OCI-LY1 (cell line): ENCODE data around the gene VAPB.

Experiments
- EZH2 ChIP-seq: fragments of 200-600 bp; sonication (generic), shearing (Covaris generic); IDR thresholded peaks from 2 replicates; pipeline ENCODE4 v1.8.0; 2017; ENCODE audit warnings: borderline replicate concordance, mixed run types, mild to moderate bottlenecking, antibody characterized with exemption, low read length, moderate library complexity, mixed read lengths
- TF ChIP-seq, protein P1 (sequence below): fragments of 200-600 bp; sonication (generic), shearing (Covaris generic); IDR thresholded peaks from 2 replicates; pipeline ENCODE4 v1.5.1; 2017; ENCODE audit warnings: mild to moderate bottlenecking, antibody characterized with exemption, low read length, moderate library complexity, mixed read lengths

DNA sequence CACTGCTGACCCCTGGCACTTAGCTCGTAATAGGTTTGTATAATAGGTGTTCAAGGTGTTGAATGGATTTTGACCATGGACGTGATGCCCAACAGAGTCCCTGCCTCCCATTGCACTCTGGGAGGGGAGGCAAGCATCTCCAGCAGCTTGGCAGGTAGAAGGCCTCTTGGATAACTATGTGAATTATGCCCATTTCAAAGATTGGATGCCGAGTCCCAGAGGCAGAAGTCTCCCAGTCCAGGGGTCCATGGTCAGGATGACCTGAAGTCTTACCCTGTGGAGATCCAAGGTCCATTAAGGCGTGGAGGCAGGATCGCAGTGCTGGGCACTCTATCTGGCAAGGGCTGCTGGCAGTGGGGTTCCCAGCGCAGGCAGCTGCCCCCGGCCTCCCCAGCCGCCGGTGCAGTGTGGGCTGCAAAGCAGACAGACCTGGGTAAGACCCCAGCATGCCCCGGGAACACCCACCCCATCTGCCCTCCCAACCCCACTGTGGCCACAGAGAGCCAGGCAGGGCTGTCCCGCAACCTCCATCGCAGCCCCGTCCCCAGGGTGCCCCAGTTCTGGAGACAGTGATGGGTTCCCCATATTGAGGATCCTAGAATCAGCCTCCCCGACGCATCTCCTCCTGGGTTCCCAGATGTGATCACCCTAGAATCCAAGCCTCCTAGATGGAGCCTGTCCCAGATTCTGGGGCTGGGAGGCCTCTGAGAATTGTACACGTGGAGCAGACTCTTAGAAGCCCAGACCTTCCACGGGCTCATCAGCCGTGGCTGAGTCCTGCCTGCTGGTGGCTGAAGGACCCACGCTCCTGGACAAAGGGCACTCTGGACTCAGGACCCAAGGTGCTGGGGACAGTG, 81.5 kb downstream of the VAPB start:
- TF ChIP-seq, protein P1, sequence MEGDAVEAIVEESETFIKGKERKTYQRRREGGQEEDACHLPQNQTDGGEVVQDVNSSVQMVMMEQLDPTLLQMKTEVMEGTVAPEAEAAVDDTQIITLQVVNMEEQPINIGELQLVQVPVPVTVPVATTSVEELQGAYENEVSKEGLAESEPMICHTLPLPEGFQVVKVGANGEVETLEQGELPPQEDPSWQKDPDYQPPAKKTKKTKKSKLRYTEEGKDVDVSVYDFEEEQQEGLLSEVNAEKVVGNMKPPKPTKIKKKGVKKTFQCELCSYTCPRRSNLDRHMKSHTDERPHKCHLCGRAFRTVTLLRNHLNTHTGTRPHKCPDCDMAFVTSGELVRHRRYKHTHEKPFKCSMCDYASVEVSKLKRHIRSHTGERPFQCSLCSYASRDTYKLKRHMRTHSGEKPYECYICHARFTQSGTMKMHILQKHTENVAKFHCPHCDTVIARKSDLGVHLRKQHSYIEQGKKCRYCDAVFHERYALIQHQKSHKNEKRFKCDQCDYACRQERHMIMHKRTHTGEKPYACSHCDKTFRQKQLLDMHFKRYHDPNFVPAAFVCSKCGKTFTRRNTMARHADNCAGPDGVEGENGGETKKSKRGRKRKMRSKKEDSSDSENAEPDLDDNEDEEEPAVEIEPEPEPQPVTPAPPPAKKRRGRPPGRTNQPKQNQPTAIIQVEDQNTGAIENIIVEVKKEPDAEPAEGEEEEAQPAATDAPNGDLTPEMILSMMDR, result no peak
- no peak for TF ChIP-seq EZH2
